GM10266 (cell line): Measurements from ENCODE around the gene DNER.

Experiments used
- DNase-seq: peaks from one replicate; pipeline ENCODE4 v3.0.0; 2012; ENCODE audit errors: extremely low spot score
- CTCF ChIP-seq: IDR thresholded peaks from 2 replicates; pipeline ENCODE4 v1.5.1; 2012; ENCODE audit warnings: mild to moderate bottlenecking, low read depth; ENCODE audit not compliant: control insufficient read depth, insufficient read depth; ENCODE audit errors: missing control alignments

DNER gene

DNA sequence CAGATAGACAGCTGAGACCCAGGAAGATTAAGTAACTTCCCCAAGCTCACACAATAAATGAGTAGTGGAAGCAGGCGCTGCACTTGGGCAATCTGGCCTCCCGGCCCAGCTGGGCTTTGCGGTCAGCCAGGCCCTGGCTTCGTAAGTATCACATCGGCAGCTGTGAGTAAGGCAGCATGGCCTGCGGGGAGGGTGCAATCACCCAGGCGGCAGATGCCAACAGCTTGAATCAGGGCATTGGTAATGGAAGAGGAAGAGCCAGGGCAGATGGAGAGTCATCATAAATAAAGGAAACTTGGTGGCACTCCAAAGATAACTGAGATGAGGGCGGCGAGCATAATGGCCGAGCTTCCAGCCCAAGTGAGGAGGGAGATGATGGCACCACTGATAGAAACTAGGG, 225.3 kb downstream of the DNER start:
- no peak for DNase-seq
- no peak for TF ChIP-seq CTCF

DNA sequence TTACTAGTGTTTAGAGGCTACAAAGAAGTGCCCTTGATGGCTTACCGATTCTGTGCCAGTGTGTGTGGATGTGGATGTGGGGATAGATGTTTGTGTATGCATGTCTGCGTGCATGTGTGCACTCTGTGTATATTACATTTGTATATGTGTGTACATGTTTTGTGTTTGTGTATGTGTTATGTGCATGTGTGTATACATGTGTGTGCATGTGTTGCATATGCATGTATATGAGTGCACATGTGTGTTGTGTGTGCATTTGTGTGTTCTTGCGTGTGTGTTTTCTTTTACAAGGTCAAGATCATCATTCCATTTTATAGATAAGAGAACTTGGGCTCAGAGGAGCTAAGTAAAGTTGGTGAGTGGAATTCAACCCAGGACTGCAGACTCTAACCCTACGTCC, 226.1 kb downstream of the DNER start:
- no peak for TF ChIP-seq CTCF
- no peak for DNase-seq

DNA sequence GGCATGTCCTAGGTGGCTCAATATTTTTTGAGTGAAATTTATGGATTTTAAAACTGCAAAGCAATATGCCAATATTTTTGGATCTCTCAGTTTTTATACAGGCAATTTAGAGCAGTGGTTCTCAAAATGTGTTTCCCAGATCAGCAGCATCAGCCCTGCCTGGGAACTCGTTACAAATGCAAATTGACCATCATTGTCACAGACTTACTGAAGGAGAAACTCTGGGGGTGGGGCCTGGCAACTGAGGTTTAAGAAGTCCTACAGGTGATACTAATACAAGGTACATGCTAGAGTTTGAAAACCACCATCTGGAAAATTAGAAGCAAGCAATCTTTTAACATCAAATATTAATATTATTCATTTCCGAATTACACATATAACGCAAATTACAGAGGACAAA, 227.7 kb downstream of the DNER start:
- TF ChIP-seq CTCF: no peak
- no peak for DNase-seq

- TF ChIP-seq CTCF: no peak
- no peak for DNase-seq
Measured at GRCh38 chr2:229485857-229486256, 228.5 kb downstream of the DNER start.

DNA sequence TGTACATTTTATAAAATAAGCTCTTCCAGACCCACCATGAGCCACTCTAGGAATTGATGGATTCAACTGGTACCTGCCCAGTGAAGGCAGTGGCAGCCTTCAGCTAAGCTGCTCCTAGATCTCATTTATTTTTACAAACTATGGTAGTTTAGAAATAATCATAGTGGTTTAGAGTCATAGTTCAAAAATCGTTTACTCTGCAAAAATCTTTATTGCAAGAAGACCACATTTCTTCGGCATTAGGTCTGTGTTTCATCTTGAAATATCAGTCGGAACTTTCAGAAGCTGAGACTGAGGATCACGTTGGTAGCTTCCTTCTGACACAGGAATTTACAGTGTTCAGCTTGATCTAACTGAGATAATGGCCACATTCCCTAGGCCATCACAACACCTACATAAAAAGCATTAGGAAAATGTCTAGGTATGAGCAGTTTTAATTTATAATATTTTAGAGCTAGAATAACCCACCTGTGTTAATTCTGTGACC, 237.0 kb downstream of the DNER start:
- no peak for TF ChIP-seq CTCF
- DNase-seq: no peak

GRCh38 chr2:229475778-229476177, 238.6 kb downstream of the DNER start:
- DNase-seq: no peak
- no peak for TF ChIP-seq CTCF

- no peak for TF ChIP-seq CTCF
- DNase-seq: no peak
Measured at GRCh38 chr2:229474125-229474524, 240.2 kb downstream of the DNER start.

DNA sequence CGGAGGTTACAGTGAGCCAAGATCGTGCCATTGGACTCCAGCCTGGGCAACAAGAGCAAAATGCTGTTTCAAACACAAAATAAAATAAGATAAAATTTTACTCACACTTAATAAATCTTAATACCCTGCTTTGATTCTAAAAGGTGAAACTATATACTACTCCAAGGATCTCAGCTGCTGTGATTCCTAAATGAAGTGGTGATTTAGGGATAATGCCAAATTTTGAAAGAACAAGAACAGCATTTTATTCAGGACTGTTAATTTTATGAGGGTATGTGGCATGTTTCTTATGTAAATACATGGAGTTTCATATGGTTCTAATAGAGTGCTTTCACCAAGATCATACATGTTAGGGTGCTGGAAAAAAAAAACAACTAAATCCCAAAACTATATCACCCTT, 243.6 kb downstream of the DNER start:
- no peak for DNase-seq
- no peak for TF ChIP-seq CTCF
